GM12874 (cell line): ENCODE results near the gene C3orf80.

Experiments used
- TF ChIP-seq, protein P1 (sequence below): IDR thresholded peaks from 2 replicates; pipeline ENCODE4 v1.5.1; 2011; ENCODE audit warnings: low read depth, mild to moderate bottlenecking, control low read depth, low read length, moderate library complexity; ENCODE audit not compliant: insufficient read depth

The C3orf80 gene

DNA sequence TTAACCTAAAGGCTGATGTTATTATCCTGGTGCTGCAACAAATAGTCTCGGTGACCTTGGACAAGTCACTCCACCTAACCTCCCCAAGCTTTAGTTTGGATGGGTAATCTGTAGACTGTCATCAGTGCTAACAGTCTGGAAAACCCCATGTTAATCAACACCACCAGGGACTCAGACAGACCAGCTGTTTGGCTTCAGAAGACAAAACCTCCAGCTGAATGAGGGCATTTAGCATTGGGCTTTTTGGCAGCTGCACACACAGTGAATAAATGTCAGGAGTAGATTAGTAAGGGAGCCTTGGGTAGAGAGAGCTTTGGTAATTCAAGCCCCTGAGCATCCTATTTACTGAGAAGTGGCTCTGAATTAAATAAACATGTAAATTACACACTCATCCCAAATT is 24.9 kb upstream of the C3orf80 start:
- TF ChIP-seq, protein P1, sequence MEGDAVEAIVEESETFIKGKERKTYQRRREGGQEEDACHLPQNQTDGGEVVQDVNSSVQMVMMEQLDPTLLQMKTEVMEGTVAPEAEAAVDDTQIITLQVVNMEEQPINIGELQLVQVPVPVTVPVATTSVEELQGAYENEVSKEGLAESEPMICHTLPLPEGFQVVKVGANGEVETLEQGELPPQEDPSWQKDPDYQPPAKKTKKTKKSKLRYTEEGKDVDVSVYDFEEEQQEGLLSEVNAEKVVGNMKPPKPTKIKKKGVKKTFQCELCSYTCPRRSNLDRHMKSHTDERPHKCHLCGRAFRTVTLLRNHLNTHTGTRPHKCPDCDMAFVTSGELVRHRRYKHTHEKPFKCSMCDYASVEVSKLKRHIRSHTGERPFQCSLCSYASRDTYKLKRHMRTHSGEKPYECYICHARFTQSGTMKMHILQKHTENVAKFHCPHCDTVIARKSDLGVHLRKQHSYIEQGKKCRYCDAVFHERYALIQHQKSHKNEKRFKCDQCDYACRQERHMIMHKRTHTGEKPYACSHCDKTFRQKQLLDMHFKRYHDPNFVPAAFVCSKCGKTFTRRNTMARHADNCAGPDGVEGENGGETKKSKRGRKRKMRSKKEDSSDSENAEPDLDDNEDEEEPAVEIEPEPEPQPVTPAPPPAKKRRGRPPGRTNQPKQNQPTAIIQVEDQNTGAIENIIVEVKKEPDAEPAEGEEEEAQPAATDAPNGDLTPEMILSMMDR = no peak

DNA sequence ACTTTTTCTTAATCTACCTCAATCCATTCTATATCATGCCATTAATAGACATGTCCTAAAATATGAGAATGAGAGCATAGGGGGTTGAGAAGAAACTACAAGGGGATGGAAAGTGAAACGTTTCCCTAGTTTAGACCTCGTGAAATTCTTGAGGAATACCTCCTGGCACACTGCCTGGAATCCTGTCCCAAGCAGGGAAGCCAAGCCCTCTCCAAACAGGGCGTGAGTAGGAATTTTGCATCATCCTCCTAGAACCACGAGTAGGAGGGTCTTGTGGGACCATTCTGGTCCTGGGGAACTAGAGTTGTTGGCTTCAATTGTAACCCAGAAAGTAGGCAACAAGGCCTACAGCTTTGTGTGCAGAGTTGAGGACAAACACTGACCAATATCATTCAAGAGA is 19.6 kb upstream of the C3orf80 start:
- TF ChIP-seq, protein P1 = no peak

DNA sequence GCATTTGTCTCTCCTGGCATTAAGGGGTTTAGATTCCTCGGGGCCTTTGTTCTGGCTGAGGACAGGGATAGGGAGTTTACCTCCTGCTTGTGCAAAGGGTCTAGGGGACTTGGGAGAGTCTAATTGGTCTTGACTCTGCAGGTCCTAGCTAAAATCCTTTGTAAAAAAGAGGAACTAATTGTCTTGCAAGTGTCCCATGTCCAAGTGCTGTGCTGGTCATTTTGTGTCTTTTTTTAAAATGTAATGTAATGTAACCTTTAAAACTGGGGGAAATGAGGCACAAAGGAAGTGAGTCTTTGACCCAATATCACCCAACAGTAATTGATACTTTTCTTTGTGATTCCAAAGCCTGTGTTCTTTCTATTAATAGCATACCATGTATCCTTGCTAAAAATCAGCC is 14.9 kb upstream of the C3orf80 start:
- TF ChIP-seq, protein P1 = no peak

DNA sequence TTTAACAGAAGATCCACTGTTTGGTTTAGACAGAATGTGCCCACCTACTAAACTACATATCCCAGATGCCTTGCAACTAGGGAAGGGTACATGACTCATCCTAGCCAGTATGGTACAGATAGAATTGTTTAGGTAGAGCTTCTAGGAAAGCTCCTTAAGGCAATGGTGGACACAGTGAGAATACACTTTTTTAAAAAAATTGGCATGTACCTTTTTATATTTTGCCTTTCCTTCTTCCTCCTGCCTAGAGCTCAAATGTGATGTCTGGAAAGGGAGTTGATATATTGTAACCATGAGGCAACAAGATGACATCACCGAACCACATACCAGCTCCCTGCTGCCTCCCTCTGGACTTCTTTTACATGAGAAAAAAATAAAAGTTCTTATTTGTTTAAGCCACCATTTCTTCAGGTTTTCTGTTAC is 14.4 kb upstream of the C3orf80 start:
- TF ChIP-seq, protein P1 = 0 out of 2 replicates have a peak, but pooled peaks have one; percentile 10

DNA sequence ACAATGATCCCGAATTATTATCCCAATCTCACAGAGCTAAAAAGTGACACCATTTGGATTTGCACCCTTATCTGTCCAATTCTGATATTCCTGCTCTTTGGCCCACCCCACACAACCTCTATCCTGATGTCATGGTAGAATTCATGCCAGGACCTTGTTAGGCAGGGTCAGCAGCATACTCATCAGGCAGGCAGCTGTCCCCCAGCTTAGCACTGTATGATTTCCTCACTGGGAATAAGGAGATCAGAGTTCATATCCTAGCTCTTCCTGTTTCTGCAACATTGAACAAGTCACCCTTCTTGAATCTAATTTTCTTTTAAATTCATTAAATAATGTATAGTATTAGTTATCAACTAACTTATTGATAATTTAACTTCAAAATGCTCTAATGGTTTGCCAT is 12.0 kb upstream of the C3orf80 start:
- TF ChIP-seq, protein P1 = no peak

DNA sequence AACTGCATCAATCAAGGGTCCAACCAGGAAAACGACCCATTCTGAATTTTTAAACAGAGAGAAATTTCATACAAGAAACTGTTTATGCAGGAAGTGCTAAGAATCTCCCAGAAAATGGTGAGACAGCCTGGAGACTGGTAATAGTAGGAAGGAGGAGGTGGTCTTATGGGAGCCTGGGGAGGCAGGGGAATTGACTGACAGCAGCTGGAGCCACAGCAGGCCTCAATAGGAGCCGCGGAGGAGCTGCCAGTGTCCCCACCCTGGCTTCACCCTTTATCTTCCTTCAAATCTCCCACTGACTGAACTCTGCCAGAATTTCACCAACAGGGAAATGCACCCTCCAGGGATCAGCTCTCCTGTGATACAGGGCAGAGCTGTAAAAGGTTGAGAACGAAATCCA is 7.5 kb upstream of the C3orf80 start:
- TF ChIP-seq, protein P1 = no peak

DNA sequence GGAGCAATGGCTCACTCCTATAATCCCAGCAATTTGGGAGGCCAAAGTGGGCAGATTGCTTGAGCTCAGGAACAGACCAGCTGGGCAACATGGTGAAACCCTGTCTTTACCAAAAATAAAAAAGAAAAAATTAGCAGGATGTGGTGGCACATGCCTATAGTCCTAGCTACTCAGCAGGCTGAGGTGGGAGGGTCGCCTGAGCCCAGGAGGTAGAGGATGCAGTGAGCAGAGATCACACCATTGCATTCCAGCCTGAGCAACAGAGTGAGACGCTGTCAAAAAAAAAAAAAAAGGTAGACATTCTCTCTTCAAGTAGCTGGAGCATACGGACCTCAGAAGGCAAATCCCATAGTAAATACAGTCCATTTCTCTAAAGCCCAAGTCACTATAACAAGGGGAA is 7.1 kb upstream of the C3orf80 start:
- TF ChIP-seq, protein P1 = no peak

DNA sequence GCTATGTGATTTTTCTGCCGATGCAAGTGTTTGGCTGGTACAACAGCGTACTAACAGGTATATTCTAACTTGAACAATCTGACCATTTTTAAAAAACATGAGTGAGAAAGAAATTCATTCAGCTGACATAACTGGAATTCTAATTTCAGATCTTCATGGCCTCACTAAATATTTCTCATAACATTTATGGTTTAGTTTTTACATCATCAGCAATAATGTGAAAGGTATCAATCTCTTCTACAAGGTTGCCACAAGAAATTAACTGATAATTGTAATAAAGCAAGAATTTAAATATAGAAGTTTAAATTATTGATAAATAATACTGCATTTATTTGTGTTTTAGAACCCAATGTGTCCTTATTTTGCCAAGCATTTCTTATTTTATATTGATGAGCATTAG is 5.2 kb upstream of the C3orf80 start:
- TF ChIP-seq, protein P1 = no peak
